ENCODE data around the gene PDZD7. TPM values are rescaled to one million over a fixed set of nuclear protein-coding genes. Genes with fewer than 3 reads are reported as not detected.

The PDZD7 gene
- polyA plus RNA-seq, 1 of the 3 experiments (the other 2 are of a cell fraction): 1.9 TPM

DNA sequence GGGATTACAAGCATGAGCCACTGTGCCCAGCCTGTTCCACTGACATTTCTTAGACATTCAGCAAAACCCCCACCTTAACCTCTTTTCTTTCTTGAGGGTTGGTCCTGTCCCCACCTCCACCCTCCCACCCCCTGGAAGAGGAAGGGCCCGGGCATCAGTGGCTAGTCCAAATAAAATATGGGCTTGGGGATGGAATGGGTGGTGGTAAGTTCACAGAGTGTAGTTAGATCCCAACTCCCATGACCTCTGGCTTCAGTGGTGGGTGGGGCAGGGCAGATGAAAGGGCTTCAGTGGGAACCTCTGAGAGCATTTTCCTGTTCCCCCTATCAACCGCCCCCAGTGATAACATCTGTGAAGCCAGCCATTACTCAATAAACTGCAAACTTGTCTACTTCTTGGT lies 9.9 kb upstream of the PDZD7 start:
- no peak overlapping the region; a peak in 1 of 4 replicates for H3K27ac ChIP-seq (ENCODE audit: low read depth in 2 of 2, low read length in 1 of 2)
- POLR2A ChIA-PET: interaction anchor here (0.7 to 0.9 kb wide), 2 partner anchors 9 to 41 kb away, joined by 3 read pairs; partner anchors contain the start of gene LZTS2
- H4K20me1 ChIP-seq (ENCODE audit: insufficient read depth): 0 out of 2 replicates have a peak, but pooled peaks cover 9% of the 10 kb centered on the region
- no peak for DNase-seq
- H2AFZ ChIP-seq (ENCODE audit: low read depth): no peak overlapping the region
- peaks cover 10 to 18% of the 10 kb centered on the region in 2 experiments for H3K4me1 ChIP-seq (ENCODE audit: control insufficient read depth in 1 of 2, insufficient read depth in 2 of 2, low read depth in 1 of 2, low read length in 1 of 2)
- CTCF ChIA-PET: interaction anchor here (1.0 to 9.5 kb wide), 15 partner anchors 11 to 115 kb away, joined by 3 to 98 read pairs (median 11); partner anchors contain the start of genes KAZALD1, PDZD7 and SFXN3
- TF ChIP-seq TAF1 (IDR thresholded peaks at IDR 0.05; ENCODE audit: borderline replicate concordance, low read depth, low read length): no peak
- TF ChIP-seq RXRA (IDR thresholded peaks at IDR 0.05; ENCODE audit: borderline replicate concordance, low read depth): no peak
- TF ChIP-seq RFX5 (IDR thresholded peaks at IDR 0.05; ENCODE audit: low read length): no peak
- TF ChIP-seq, protein P1, sequence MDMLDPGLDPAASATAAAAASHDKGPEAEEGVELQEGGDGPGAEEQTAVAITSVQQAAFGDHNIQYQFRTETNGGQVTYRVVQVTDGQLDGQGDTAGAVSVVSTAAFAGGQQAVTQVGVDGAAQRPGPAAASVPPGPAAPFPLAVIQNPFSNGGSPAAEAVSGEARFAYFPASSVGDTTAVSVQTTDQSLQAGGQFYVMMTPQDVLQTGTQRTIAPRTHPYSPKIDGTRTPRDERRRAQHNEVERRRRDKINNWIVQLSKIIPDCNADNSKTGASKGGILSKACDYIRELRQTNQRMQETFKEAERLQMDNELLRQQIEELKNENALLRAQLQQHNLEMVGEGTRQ (IDR thresholded peaks at IDR 0.05; ENCODE audit: borderline replicate concordance, low read depth, low read length): no peak
- TF ChIP-seq, protein P2, sequence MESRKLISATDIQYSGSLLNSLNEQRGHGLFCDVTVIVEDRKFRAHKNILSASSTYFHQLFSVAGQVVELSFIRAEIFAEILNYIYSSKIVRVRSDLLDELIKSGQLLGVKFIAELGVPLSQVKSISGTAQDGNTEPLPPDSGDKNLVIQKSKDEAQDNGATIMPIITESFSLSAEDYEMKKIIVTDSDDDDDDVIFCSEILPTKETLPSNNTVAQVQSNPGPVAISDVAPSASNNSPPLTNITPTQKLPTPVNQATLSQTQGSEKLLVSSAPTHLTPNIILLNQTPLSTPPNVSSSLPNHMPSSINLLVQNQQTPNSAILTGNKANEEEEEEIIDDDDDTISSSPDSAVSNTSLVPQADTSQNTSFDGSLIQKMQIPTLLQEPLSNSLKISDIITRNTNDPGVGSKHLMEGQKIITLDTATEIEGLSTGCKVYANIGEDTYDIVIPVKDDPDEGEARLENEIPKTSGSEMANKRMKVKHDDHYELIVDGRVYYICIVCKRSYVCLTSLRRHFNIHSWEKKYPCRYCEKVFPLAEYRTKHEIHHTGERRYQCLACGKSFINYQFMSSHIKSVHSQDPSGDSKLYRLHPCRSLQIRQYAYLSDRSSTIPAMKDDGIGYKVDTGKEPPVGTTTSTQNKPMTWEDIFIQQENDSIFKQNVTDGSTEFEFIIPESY (IDR thresholded peaks at IDR 0.05; ENCODE audit: borderline replicate concordance, low read depth): no peak
- TF ChIP-seq SMC3 (IDR thresholded peaks at IDR 0.05; ENCODE audit: low read depth, low read length): no peak
- no peak for TF ChIP-seq GATA2 (CRISPR knock-in tag; IDR thresholded peaks at IDR 0.05)
- TF ChIP-seq EP300 (IDR thresholded peaks at IDR 0.05; ENCODE audit: borderline replicate concordance in 1 of 2, low read depth in 1 of 2, low read length in 1 of 2): no peak
- TF ChIP-seq MXI1 (IDR thresholded peaks at IDR 0.05; ENCODE audit: low read depth, low read length): no peak
- no peak for TF ChIP-seq SIN3A (IDR thresholded peaks at IDR 0.05; ENCODE audit: borderline replicate concordance, low read depth, low read length)
- TF ChIP-seq JUND (IDR thresholded peaks at IDR 0.05): no peak
- TF ChIP-seq, protein P3, sequence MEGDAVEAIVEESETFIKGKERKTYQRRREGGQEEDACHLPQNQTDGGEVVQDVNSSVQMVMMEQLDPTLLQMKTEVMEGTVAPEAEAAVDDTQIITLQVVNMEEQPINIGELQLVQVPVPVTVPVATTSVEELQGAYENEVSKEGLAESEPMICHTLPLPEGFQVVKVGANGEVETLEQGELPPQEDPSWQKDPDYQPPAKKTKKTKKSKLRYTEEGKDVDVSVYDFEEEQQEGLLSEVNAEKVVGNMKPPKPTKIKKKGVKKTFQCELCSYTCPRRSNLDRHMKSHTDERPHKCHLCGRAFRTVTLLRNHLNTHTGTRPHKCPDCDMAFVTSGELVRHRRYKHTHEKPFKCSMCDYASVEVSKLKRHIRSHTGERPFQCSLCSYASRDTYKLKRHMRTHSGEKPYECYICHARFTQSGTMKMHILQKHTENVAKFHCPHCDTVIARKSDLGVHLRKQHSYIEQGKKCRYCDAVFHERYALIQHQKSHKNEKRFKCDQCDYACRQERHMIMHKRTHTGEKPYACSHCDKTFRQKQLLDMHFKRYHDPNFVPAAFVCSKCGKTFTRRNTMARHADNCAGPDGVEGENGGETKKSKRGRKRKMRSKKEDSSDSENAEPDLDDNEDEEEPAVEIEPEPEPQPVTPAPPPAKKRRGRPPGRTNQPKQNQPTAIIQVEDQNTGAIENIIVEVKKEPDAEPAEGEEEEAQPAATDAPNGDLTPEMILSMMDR (IDR thresholded peaks at IDR 0.05): no peak
- TF ChIP-seq EZH2phosphoT487 (IDR thresholded peaks at IDR 0.05; ENCODE audit: borderline replicate concordance, low read depth): no peak
- H3K9me2 ChIP-seq: no peaks in the 10 kb centered on the region
- peaks cover 26 to 40% of the 10 kb centered on the region in 2 experiments for H3K36me3 ChIP-seq (replicated peaks in 1 of 2; ENCODE audit: control insufficient read depth in 1 of 2, insufficient read depth in 2 of 2, low read length in 1 of 2)
- peaks cover 17% of the 10 kb centered on the region for H3K79me2 ChIP-seq (ENCODE audit: insufficient read depth)
- WGBS (ENCODE audit: low lambda C conversion rate): 39% methylated on average over 2 of the region's 2 CpGs
- H3K4me3 ChIP-seq (ENCODE audit: low read depth in 2 of 2, low read length in 1 of 2): no peak overlapping the region
- no peak overlapping the region for H3K4me2 ChIP-seq
- H3K27me3 ChIP-seq (ENCODE audit: insufficient read depth): no peaks in the 10 kb centered on the region
- H3K9me3 ChIP-seq: no peaks in the 10 kb centered on the region
- peaks cover 48% of the 10 kb centered on the region for H3F3A ChIP-seq (replicated peaks; ENCODE audit: insufficient read depth)
- H3K9ac ChIP-seq: no peak overlapping the region
